ENCODE results near the gene PRUNE2. TPM values are rescaled to one million over a fixed set of nuclear protein-coding genes. Genes with fewer than 3 reads are reported as not detected.

PRUNE2 gene
- total and polyA plus RNA-seq, 2 of the 8 experiments (the other 6 are each of a cell fraction or from before 2014, with no cell fraction given): 5.5 to 13.3 TPM

- TF ChIP-seq CHD7 (IDR thresholded peaks at IDR 0.05; ENCODE audit: insufficient replicate concordance, low read length) (no peak), JUND (IDR thresholded peaks at IDR 0.05; ENCODE audit: low read length) (no peak), RBBP5 (IDR thresholded peaks at IDR 0.05; ENCODE audit: borderline replicate concordance, low read depth, low read length) (no peak), GTF2F1 (IDR thresholded peaks at IDR 0.05; ENCODE audit: borderline replicate concordance, low read depth, low read length) (no peak), SAP30 (IDR thresholded peaks at IDR 0.05; ENCODE audit: insufficient read depth, insufficient replicate concordance, low read length) (no peak), E2F6 (IDR thresholded peaks at IDR 0.05) (no peak), POU5F1 (IDR thresholded peaks at IDR 0.05; ENCODE audit: low read depth, low read length) (no peak), CBX8 (IDR thresholded peaks at IDR 0.05; ENCODE audit: borderline replicate concordance, low read depth, low read length) (no peak), SP2 (IDR thresholded peaks at IDR 0.05; ENCODE audit: low read length) (no peak), MAFK (IDR thresholded peaks at IDR 0.05; ENCODE audit: low read depth, low read length) (no peak), RXRA (IDR thresholded peaks at IDR 0.05; ENCODE audit: insufficient read depth, low read depth, low read length) (no peak)
Measured at GRCh38 chr9:76570826-76571225, 335.1 kb downstream of the PRUNE2 start (continued).

Measured in H1 (cell line).